HepG2 (cell line): Measurements from ENCODE around the gene MAP3K7CL.

Experiments used
- AFF4 ChIP-seq: sonication (generic); formaldehyde crosslinking; IDR thresholded peaks from 2 replicates; pipeline ENCODE4 v1.4.0; 2020; ENCODE audit warnings: missing genetic modification reagents
- ATF6 ChIP-seq: sonication (generic); formaldehyde crosslinking; conservative IDR thresholded peaks from 2 replicates; pipeline ENCODE4 v1.4.0; 2020; ENCODE audit warnings: missing genetic modification reagents
- CEBPB ChIP-seq: IDR thresholded peaks from 2 replicates; pipeline ENCODE4 v1.6.1; 2011; ENCODE audit warnings: low read depth, low read length, improper control_type of control experiment, borderline replicate concordance
- CTCF ChIP-seq: sonication (generic); formaldehyde crosslinking; IDR thresholded peaks from 2 replicates; pipeline ENCODE4 v1.5.0; 2020; ENCODE audit warnings: mild to moderate bottlenecking, missing genetic modification reagents, moderate library complexity
- E2F5 ChIP-seq: sonication (generic); formaldehyde crosslinking; conservative IDR thresholded peaks from 2 replicates; pipeline ENCODE4 v1.4.0; 2020; ENCODE audit warnings: missing genetic modification reagents
- MTA3 ChIP-seq: sonication (generic); formaldehyde crosslinking; IDR thresholded peaks from 2 replicates; pipeline ENCODE4 v1.4.0; 2020; ENCODE audit warnings: missing genetic modification reagents
- MYNN ChIP-seq: sonication (generic); formaldehyde crosslinking; IDR thresholded peaks from 2 replicates; pipeline ENCODE4 v1.4.0; 2020; ENCODE audit warnings: mild to moderate bottlenecking, low read depth, missing genetic modification reagents
- NFE2L2 ChIP-seq: fragments of 150-350 bp; IDR thresholded peaks from 2 replicates; pipeline ENCODE4 v1.6.1; 2014; ENCODE audit warnings: low read length
- ZBTB49 ChIP-seq: sonication (generic); formaldehyde crosslinking; IDR thresholded peaks from 2 replicates; pipeline ENCODE4 v1.4.0; 2020; ENCODE audit warnings: missing genetic modification reagents, borderline replicate concordance
- ZNF121 ChIP-seq: sonication (generic); formaldehyde crosslinking; IDR thresholded peaks from 2 replicates; pipeline ENCODE4 v1.5.0; 2020; ENCODE audit warnings: mild to moderate bottlenecking, missing genetic modification reagents
- ZNF24 ChIP-seq: fragments of 450-650 bp; IDR thresholded peaks from 2 replicates; pipeline ENCODE4 v1.6.1; 2017; ENCODE audit warnings: antibody characterized with exemption, mild to moderate bottlenecking
- ZNF644 ChIP-seq: IDR thresholded peaks from 2 replicates; pipeline ENCODE4 v1.6.1; 2016; ENCODE audit warnings: low read depth

GRCh38 chr21:29206445-29206844 is 76.0 kb downstream of the MAP3K7CL start:
- no peak for TF ChIP-seq MTA3 (CRISPR knock-in tag)
- TF ChIP-seq ZBTB49 (CRISPR knock-in tag): no peak
- TF ChIP-seq CEBPB: no peak
- no peak for TF ChIP-seq ZNF24
- no peak for TF ChIP-seq ZNF121 (CRISPR knock-in tag)
- no peak for TF ChIP-seq ATF6 (CRISPR knock-in tag)
- TF ChIP-seq AFF4: no peak
- TF ChIP-seq CTCF (CRISPR knock-in tag): no peak
- no peak for TF ChIP-seq E2F5
- TF ChIP-seq NFE2L2: no peak
- no peak for TF ChIP-seq ZNF644 (CRISPR knock-in tag)
- TF ChIP-seq MYNN: no peak
